ENCODE results near the gene PTGDR2.

The PTGDR2 gene

DNA sequence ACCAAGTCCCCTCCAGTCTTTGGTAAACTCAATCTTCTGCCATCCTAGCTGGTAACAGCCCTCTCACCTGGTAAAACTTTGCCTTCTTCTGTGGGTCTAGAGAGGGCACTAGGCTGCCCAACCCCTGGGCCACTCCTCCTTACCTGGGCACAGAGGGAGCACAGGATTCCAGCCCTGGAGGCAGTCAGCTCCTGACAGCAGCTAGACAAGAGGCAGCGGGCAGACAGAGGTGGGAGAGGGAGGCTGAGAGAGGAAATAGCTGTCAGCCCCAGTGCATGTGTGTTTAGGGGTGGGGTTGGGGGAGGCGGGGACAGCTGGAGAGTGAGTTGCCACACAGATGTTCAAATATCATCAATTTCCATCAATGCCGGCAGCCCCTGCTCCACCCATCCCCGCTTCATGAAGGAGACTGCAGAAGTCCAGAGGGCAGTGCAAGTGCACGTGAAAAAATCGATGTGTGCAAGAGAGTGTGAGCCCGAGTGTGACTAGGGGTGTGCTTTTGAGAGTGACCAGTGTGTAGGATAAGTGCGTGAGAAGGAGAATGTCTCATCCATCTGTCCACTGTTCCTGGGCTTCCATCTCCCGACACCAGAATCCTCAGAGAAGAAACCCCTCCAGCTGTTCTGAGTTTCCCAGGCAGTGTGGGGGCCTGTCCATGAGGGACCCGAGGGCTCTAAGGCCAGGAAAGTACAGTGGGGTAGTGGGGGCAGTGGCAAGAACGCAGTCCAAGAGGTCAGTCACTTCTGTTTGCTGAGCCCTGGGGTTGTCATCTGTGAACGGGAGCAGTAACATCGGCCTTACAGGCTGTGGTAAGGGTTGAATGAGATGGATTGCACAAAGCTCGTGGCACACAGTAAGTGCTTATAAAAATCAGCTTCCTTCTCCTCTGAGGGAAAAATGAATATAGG, at the start of gene PTGDR2:
Gene PTGDR2 (minus strand): TSS at position 225 of the 908 bp plus-strand sequence. CDS start 2,228 bp downstream, outside the sequence.
- DNase-seq (ENCODE audit: low read depth in 2 of 3, low spot score in 2 of 3) = no peak

DNA sequence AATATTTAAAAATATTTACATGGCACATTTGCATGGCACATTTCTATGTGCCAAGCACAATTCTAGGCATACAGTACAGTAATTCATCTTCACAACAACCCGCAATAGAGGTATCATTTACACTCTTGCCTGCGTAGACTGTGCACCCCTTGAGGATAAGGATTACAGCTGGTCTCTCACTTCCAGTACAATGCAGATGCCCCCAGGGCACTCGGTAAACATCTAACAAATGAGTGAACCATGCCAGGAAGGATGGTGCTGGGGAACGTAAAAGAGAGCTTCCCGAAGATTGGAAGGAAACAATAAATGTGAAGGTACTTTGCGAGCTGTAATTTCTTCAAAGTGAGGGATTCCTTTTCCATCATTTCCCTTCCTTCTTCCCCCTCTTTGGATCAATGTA, 49.3 kb upstream of the PTGDR2 start:
- DNase-seq (ENCODE audit: low read depth in 2 of 3, low spot score in 2 of 3) = no peak

DNA sequence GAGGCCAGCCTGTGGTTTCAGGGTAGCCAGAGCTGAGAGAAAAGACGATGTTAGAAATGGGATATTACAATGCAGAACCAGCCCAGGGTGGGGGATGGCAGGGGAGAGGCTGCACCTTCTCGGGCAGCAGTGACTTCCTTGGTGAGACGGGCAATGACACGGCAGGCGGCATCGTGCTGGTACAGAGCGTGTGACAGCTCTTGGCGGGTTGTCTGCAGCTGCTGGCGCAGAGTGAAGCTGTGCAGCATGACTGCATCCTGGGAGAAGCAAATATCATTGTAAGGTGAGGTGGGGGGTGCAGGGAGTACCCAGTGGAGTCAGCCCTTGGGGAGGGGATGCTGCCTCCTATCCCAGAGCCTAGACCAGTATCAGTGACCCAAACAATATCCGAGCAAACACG, 46.9 kb upstream of the PTGDR2 start:
- DNase-seq (ENCODE audit: low read depth in 2 of 3, low spot score in 2 of 3) = no peak

DNA sequence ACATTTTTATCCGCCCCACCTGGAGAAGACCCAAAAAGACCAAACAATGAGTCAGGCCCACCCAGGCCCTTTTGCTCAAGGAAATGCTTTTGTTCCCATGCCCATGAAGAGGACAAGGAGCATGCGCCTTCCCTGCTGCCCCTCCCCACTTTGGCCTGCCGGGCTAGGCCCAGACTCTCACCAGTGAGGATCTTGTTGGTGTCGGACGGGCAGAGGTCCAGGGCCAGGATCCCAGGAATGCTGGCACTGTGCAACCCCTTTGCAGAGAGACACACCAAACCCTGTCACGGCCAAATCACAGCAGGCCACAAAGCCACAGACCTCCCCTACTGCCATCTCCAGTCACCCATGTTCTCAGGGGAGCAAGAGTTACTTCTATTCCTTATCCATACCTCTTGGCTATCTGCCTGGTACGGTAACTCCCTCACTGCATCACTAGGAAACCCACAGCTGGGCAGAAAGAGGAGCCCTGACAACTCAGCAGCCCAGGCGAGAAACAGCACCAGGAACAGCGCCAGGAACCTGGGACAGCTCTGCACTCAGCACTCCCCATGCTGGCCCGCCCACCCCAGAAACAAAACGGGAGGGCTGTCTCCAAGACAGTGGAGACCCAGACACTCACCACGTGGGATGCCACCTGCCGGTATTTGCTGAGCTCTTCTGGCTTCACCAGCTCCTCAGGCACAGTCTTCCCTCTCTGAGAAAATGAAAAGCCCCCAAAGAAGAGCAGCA, 45.1 kb upstream of the PTGDR2 start:
- DNase-seq (ENCODE audit: low read depth in 2 of 3, low spot score in 2 of 3) = no peak

DNA sequence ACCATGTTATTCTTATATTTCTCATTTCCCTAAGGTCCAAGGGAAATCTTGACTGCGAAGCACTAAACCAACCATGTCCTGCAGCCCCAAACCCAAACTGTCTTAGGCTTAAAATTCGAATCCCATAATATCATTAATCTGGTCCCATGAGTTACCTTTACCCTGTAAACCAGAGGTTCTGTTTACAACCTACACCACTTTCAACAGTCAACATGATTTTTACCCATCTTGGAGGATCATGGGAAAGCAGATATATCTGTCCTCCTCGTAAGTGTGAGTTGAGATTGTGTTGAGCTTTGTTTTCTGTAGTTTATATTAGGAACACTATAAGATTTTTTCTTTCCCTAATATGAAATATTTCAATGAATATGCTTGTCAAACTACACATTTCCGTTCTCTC, 44.2 kb upstream of the PTGDR2 start:
- DNase-seq (ENCODE audit: low read depth in 2 of 3, low spot score in 2 of 3) = no peak

DNA sequence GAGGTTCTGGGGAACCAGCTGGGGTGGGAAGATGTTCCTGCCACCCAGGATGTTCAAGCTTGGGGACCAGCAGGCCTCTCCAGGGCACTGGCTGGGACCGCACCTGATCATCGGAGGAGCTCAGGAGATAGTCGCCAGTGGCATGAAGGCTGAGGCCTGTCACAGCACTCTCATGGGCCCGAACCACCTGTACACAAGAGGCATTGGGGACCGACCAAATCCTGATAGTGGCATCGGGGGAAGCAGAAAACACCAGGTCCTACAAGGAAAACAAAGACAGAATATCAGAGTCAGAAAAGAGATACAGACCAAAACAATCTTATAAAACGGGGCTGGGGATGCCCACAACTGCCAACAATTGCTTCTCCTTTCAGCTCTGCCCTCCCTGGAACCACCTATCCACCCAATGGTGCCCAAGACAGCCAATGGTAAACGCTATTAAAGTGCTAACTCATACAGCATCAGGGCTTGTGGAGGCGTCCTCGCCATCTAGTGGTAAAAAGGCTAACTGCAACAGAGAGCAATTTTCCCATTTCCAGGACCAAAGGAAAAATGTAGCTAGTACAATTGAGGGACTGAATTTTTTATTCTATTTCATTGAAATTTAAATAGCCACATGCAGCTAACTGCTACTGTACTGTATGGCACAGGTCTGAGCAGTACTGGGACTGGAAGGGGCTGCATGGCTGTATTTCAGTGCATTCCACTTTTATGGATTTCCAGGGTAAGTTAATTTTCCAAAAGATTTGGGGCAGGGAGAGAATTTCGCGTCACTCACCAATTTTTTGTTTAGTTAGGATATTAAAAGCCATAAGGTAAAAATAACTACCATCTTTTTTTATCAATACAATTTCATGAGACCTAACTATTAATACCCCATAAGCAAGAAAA, 43.5 kb upstream of the PTGDR2 start:
- DNase-seq (ENCODE audit: low read depth in 2 of 3, low spot score in 2 of 3) = no peak

DNA sequence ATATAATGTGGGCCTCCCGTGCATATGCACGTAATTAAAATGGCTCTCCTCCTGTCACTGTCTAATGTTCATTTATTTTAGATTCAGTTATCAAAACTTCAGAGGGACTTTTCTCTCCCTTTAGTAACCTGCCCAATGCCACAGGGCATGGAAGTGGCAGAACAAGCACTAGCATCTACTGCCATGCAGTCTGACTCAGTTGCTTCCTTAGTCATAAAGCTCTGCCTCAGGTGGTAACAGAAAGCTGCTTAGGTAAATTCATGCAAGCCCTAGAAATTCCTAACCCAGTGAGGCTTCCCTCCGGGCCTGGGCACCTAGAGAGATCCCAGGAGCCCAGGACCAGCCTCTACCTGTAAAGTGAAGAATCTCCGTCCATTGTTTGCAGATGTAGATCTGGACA, 41.7 kb upstream of the PTGDR2 start:
- no peak for DNase-seq (ENCODE audit: low read depth in 2 of 3, low spot score in 2 of 3)

DNA sequence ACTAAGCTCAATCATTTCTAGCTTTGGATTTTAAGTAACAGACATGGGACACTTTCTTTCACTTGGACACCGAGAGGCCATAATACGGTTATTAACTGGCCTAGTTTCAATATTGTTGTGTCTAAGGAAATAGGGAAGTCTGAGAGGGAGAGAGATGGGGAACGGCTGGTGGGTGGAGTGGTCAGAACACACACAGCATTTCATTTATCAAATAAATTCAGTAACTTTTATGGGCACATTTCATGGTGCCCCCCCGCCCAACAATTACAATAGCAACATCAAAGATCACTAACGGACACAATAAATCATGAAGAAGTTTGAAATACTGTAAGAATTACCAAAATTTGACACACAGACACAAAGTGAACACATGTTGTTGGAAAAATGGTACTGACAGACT, 39.9 kb upstream of the PTGDR2 start:
- DNase-seq (ENCODE audit: low read depth in 2 of 3, low spot score in 2 of 3) = no peak

DNA sequence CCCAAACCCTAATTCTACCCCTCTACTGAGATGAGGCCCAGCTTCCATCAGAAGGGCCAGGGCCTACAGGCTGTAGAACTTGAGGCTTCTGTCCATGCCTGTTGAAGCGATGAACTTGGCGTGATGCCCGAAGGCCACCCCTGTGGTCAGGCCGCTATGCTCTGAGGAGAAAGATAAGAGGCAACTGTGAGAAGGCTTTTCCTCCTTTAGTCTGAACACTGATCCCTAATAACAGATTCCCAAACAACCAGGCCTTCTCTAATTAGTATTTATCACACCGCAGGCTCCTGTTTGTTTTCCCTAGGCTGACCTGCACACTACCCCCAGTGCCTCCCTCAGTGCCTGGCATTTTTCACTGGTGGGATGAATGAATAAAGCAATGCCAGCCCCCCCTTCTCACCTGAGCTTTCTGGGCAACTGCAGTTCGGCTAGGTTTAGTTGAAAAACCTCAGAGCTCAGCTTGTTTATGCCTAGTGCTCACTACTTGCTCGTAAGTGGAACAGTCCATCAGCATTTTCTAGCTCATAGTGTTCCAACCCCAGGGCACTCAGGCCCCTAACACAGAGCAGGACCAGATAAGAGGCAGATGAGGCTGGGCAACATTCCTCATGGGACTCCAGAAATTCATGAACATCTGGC, 35.5 kb upstream of the PTGDR2 start:
- no peak for DNase-seq (ENCODE audit: low read depth in 2 of 3, low spot score in 2 of 3)

DNA sequence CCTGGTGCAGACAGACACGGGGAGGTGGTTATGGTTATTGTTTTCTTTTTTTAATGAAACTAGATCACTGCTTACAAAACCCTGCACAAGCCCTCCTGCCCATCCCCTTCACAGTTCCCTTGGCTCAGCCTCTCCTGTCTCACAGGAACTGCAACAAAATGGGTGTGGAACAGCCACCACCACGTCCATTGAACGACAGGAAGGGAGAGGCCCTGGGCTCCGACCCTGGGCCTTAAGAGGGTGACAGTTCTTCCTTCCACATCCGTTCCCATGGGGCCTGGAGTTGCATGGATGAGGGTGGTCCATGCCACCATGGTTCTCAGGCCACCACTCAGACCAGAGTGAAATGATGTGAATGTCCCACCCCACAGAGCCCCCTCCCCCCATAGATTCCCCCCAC, 34.9 kb upstream of the PTGDR2 start:
- DNase-seq (ENCODE audit: low read depth in 2 of 3, low spot score in 2 of 3) = no peak

DNA sequence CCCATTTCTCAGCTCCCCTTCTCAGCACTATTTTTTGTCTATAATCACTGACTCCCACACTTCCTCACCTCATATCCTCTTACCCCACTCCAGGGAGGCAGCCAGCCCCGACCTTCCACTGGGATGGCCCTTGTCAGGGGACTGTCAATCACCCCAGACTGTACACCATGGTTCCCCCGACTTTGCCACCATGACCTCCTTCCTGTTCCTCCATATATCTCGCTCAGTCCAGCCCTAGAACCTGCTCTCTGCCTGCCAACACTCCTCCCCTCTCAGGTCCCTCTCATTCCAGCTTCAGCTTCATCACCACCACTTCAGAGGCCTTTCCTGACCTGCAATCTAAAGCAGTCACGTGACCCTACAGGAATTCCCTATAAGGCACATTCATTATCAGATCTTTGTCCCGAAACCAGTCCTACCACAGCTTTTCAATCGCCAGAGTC, 34.1 kb upstream of the PTGDR2 start:
- no peak for DNase-seq (ENCODE audit: low read depth in 2 of 3, low spot score in 2 of 3)

DNA sequence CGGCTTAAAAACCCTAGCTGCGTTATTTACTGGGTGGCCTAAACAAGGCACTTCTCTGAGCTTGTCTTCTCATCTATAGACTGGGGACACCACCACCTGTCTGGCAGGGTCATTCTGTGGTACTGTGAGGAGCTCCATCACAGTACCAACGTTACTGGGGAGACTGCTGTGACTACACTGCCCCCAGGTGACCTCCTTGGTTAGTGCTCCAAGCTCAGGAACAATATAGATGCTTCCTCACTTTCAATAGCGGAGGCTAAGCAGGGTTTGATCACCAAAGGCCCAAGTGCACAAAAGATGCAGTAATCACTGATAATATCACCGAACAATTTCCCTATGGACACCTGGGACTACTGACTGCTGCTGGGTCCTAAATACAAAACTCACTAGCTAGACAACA, 31.8 kb upstream of the PTGDR2 start:
- DNase-seq (ENCODE audit: low read depth in 2 of 3, low spot score in 2 of 3) = no peak

DNA sequence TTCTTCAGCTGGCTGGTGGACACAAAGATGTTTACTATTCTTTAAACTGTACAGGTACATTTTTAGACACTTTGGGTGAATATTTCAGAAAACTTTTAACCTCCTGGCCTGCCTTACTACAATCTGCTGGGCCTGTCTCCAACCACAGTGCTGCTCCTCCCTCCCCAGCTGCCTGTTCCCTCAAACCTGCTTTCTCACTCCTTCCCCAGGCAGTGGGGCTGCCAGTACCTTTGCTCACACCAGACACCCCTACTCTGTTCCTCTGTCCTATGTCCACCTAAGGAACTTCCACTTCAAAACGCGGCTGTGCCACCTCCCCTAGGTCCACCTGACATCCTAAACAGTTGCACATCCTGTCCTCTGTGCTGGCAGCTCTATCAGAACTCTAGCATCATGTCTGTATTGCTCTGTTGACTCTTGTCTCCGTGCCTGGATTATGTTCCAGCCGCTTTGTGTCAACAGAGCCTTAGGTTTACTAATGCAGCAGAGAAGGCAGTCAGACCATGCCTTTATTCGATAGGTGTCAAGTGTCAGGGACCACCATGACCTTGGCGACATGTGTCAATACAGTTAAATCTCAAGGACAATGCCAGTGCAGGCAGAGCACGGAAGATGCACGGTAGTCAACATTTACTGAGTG, 25.0 kb upstream of the PTGDR2 start:
- no peak for DNase-seq (ENCODE audit: low read depth in 2 of 3, low spot score in 2 of 3)

DNA sequence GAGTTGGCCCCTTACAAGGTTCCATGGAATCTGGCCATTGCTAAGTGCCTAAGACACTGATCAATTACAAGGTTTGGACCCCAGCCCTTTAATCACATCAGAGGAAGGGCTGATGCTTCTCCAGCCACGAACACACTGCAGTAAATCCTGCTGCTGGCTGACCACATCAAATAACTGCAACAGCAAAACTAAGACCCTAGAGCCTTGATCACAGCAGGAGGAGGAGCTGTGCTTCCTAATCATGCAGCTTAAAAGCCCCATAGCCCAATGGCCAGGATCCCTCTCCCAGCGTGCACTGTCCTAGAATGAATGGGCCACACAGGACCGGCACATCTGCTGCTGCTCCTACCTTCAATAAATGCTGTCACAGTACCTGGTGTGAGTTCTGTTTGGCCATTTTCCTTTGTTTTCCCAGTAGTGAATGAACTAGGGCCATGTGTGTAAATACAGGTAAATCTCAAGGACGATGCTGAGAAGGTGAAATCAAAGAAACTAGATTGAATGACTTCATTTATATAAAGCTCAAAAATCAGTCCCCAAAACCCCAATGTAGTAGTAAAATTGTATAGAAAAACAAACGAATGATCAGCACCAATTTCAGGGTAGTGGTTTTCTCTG, 24.3 kb upstream of the PTGDR2 start:
- DNase-seq (ENCODE audit: low read depth in 2 of 3, low spot score in 2 of 3) = no peak

DNA sequence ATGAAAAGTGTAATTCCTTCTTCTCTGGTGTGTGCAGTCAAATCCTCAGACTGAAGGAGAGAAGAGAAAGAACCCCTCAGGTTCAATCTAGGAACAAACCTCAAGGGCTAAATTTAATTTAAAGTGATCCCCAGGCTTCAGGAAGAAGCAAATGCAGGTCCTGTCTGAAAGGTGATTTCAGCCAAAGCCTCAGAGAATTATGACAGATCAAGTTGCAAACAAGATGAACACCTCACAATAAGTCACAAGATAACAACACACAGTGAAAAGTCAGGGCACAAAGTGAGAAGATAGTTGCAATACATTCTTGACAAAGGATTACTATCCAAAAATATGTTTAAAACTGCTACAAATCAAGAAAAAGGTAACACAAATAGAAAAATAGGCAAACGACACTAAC, 23.4 kb upstream of the PTGDR2 start:
- DNase-seq (ENCODE audit: low read depth in 2 of 3, low spot score in 2 of 3) = no peak

DNA sequence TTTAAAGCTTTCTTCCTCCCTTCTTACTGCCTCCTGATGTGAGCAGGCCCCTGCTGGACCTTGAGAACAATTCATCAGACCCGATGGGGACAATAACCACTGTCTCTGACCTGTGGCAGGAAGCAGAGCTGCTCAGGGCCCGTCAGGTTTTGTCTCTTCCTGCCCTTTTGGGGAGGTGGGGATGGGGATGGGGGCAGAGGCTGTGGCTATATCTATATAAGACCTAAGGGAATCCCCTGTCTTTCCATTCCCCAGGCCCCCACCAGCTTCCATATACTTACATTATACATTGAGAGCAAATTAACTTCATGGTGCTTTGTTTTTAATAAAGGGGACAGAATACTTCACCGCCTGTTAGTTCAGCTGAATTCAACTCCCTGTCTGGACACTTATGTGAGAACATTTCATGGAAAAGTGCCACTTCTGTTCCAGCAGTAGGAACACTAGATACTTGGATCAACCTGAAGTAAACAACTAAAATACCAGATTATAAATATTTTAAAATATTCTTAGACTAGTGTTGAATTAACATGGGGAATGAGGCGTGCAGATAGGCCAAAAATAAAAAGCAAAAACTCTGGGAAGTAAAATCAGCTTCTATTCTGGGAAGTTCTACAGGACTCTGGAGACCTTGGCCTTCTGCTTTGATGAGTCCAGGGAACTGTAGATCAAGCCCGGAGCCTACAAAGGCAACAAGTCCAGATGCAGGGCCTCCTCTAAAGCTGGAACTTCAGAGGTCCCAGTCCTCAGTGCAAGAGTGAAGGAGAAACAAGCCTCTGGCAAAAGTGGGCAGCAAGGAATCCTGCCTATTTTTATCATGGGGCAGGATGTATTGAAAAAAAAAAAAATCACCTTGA, 22.7 kb upstream of the PTGDR2 start:
- DNase-seq (ENCODE audit: low read depth in 2 of 3, low spot score in 2 of 3) = no peak

DNA sequence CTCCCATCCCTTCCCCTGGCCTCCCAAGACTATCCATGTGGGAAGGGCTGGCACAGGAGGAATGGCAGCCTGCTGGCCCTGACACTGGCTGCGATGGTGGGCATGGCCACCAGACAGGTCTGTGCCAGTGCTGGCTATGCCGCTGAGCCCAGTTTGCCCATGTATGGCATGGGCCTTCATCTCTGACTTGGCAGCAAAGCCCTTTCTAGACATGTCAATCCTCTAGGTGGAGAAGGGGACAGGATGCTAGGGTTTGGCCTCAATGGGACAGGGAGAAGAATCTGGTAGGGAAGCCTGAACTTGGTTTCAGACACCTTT, 20.4 kb upstream of the PTGDR2 start:
- no peak for DNase-seq (ENCODE audit: low read depth in 2 of 3, low spot score in 2 of 3)

DNA sequence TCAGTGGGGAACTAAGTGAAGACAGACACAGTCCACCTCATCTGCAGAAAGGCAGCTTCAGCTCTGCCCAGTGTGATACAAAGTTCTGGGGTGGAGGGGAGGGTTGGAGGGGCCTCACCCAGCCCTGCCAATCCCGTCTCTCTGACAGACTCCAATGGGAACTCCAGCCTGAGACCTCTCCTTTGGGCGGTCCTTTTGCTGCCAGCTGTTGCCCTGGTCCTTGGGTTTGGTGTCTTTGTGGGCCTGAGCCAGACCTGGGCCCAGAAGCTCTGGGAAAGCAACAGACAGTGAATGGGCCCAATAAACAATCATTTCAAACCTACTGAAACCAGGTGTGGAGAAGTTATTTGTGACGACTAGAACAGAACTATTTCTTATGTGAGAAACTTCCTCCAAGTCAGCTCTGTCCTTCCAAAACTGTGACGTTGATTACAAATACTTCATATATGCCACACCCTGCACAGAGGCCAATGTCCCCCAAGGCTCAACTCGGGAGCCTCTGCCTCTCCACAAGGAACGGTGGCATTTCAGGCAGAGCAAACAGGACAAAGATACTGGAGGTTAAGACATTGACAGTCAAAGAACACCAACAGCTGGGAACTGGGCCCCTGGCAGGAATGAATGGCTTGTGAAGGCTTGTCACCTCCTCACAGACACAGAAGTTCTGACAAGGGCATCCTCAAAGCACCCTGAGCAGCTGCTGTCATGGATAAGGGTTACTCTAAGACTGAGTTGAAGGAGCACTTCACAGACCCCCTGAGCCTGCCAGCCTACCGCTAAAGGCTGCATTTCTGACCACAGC, 19.8 kb upstream of the PTGDR2 start:
- DNase-seq (ENCODE audit: low read depth in 2 of 3, low spot score in 2 of 3) = no peak
